NCI-H526 (cell line): ENCODE measurements around the gene CYP8B1.

Experiments used
- DNase-seq, 2 experiments: peaks; one replicate each; lab custom pipeline; 2025; lab: John Stamatoyannopoulos, UW

The CYP8B1 gene

GRCh38 chr3:42853056-42853455 is 22.6 kb downstream of the CYP8B1 start:
- DNase-seq: no peak

DNA sequence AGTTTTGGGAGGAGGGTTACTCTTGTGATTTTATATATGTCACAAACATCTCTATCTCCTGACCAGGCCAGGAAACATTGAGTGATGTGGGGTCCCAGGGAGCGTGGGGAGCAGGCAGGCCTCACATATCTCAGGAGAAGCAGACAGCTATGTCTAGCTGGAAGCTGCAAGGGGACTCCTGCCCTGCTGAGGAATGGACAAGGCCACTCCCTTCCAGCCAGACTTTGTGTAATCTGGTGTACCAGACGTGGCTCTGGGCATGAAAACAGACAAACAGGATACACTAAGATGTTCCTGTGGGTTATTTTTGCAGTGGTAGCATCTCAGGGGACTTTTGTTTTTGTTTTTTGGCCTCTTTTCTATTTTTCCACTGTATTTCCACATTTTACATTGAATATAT is 23.2 kb downstream of the CYP8B1 start:
- no peak for DNase-seq

GRCh38 chr3:42851228-42851834 is 24.3 kb downstream of the CYP8B1 start:
- DNase-seq: no peak

DNA sequence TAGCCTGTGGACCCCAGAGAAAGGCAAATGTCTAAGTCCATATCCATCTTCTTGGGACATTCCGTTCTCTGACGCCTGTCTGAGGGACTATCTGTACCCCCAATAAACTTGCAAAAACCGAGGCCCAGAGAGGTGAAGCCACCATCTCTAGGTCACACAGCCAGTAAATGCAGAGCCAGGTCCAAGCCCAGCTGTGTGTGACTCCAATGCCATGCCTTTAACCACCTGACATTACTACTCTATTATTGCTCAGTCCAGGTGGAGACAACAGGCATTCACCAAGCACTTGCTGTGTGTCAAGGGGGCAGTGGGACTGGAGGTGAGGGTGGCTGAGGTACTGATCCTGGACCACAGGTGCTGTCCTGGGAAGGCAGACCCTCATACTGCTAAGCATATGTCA is 25.4 kb downstream of the CYP8B1 start:
- no peak for DNase-seq

DNA sequence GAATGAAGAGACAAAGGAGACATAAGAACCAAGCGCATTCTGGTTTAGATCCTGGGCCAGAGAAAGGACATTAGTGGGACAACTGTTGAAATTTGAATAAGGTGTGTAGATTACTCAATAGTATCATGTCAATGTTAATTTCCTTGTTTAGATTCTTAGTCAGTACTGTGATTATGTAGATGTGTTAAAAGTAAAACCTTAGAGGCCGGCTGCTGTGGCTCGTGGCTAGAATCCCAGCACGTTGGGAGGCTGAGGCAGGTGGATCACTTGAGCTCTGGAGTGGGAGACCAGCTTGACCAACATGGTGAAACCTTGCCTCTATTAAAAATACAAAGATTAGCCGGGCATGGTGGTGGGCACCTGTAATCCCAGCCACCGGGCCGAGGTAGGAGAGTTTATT is 26.7 kb downstream of the CYP8B1 start:
- DNase-seq: no peak

GRCh38 chr3:42847731-42848130 is 27.9 kb downstream of the CYP8B1 start:
- no peak for DNase-seq

DNA sequence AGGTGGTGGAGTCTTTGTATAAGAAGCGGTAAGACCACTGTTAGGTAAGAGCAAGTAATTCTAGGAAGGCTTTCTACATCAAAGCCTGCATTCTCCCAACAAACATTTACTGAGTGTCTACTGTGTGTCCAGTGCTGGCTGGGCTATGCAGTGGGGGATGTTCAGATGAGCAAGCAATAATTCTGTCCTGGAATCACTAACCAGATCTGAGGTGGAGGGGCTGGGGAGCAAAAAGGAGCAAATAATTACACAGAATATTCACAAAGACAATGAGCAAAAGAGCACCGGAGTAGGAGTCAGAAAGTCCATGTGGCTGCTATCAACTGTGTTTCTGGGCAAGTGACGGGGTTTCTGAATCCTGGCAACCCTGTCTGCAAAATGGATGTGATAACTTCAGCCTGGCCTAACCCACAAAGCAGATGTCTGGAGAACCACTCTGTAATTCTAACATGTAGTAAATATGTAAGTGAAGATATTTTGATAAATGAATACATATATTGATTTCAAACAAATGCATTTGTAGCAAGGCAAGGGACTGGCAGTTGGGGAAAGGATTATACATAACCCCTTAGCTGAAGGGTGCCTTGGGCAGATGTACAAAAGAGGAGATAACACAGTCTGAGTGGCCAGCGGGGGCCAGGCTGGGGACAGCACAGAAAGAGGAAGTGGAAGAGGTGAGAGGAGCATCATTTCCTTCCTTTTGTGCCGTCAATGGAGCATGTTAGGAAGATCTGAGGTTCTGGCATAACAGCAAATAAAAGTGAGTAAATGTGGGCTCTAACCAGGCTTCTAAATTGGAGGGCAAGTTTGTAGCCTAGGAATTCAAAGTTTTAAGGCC is 28.8 kb downstream of the CYP8B1 start:
- DNase-seq: no peak

DNA sequence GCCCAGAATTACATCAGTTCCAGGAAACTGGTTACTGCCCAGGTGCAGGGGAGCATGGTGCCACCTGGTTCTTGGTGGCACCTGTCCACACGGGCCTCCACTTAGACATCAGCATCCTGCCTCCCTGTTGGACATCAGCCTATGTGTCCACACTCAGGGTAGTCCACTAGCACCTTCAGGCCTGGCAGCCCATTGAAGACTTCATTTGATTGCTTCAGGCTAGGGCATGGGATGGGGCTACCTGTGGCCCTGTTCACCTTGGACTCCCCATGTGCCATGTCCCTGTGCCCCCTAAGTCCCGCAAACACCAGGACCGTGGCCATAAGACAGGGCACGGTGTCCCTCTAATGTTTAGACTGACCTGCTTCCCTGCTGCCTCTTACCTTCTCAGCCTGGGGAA is 30.9 kb downstream of the CYP8B1 start:
- no peak for DNase-seq

GRCh38 chr3:42844412-42844713 is 31.3 kb downstream of the CYP8B1 start:
- DNase-seq: no peak

DNA sequence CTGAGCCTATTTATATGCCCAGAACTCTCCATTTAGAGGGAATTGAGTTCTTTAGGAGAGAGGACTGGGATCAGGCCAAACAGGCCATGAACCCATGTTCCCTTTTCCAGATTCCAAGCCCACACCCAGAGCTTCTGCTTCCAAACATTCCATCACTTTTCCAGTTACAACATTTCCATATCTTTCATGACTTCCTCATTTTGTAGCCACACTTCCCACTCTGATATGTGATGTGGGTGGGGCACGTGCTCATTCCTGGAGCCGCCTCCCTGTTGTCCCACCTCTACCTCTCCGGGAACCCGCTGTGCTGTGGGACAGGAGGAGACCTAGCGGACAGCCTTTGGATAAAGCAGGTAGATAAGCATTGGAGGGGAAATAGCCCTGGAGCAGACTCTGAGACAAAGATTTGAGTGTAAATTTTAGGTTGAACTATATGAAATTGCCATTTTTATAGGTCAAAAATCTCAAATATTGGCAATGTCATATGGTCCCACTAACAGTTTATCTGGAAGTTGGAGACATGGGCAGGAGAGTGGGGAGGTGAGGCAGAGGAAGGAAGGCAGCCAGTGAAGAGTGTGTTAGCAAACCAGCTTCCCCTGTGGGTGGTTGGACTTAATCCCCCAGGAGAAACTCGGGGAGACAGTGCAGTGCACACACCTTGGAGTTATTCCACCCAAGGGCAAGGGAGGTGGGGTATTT is 31.8 kb downstream of the CYP8B1 start:
- no peak for DNase-seq

GRCh38 chr3:42841332-42841731 is 34.3 kb downstream of the CYP8B1 start:
- DNase-seq: no peak

DNA sequence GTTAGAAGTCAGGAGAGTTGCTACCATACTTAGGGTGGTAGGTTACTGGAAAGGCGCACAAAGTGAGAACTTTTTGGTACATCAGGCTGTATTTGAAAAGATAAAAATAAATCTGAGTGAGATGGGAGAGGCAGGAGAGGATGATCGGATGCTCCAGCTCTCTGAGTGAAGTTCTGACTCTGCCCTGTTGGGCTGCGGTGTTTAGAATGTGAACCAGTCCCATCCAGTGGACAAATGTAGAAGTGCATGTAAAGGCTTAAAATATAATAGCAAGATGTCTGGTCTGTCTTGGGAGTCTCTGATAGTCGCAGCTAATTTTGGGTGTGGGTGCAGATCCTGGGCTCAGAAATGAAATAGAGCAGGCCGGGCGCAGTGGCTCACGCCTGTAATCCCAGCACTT is 36.1 kb downstream of the CYP8B1 start:
- DNase-seq: peak; percentile 58 to 76

DNA sequence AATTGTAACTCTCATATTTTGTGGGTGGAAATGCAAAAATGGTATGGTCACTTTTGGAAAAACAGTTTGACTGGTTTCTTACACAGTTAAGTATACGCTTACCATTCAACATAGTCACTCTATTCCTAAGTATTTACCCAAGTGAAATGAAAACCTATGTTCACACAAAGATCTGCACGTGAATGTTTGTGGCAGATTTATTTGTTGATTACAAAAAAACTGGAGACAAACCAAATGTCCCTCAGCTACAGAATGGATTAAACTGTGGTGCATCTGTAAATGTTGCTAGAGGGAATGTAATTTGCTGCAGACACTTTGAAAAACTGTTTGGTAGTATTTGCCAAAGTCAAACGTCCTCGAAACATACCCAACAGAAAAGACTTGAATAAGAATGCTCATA is 37.1 kb downstream of the CYP8B1 start:
- DNase-seq: no peak

GRCh38 chr3:42836150-42837123 is 39.2 kb downstream of the CYP8B1 start:
- no peak for DNase-seq

DNA sequence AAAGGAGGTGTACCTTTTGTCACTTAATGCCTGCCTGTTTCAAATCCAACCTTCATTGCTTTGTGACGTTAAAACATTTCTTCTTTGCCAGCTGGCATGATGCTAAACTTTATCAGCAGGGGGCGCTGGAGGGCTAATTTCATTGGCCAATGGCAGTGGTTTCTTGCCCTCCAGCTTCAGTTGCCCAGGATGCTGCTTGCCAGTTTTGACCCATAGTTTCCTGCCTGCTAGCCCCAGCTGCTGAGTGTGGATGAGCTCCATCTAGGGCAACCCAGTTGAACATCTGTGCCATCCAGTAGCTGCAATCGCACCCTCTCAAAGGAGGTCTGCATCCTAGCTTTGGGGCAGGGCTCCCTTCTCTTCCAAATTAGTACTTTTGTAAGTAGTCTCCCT is 44.4 kb downstream of the CYP8B1 start:
- peak; percentile 37 to 80 for DNase-seq

DNA sequence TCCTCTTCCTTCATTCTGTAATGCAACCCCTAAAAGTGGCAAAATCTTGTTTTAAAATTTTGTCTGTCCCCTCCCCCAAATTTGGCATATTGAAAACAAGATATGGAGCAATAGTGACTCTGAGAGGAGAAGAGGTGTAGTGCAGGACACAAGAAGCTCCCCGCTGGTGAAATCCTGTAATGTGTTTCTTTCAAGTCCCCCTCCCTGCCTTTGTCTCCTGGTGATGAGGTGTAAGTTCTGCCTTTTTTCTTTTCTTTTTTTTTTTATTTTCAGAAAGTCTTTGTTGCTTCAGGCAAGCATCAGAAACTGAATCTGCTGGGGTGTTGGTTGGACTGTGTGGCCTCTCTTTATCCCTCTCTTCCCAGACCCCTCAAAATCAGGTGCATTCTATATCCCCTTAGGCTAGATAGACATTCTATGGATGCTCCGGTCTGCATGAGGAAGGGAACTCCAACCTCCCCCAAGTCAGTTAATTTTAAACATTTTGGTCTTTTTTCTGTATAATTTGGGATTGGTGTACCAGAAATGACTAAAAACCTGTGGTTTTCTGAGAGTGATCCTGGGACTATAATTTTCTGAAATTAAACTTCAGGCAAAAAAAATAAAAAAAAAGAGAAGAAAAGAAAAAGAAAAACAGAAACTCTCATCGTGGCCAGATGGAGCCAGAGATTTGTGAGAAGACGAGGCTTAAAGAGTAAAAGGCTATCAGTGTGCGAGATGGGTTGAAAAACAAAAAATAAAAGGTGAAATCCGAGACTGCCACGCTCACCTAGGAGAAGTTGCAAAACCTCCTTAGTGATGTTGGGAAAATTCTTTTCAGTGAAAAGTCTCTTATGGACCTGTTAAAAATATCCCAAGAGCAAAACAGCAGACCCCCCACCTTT is 45.0 kb downstream of the CYP8B1 start:
- peak in 1 of 2 experiments; percentile 26 for DNase-seq

GRCh38 chr3:42829628-42830436 is 45.8 kb downstream of the CYP8B1 start:
- DNase-seq: no peak

DNA sequence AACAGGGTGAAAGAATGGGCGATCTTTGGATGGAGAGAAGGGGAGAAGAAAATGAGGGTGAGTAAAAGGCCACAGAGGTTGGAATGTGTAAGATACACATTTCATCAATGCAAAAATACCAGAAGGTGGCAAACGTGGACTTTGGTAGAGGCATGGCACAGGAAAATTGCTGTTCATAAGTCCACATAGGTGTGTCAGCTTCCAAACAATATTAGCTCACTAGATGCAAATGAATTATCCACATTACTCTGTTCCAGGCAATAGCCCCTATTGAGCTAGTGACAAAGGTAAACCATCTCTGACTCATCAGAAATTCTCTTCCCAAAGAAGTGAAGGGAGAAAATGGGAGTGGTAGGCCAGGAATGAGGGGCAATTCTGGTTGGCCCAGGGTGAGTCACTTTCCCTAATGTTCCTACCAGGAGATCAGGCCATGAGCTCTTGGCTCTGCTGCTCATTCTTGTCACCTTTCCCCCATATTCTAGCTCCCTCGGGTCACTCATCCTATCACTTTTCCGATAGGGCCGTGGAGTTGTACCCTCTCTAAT is 46.5 kb downstream of the CYP8B1 start:
- no peak for DNase-seq

DNA sequence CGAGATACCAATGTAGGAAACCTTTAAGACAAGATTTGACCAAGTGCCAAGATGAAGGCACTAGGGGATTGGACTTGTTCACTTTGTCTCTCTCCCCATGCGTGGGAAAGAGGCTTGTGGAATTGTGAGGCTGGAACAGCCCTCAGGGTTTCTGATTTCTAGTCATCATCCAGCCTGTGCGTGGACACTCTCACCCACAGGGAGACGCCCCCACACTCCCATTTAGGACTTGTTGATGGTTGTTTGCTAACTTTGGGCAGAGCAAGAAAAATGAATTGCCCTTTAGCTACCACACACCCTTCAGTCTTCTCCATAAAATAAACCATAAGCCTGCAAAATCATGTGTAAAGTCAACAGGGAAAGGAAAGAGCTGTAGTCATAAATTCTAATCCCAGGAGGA is 48.0 kb downstream of the CYP8B1 start:
- DNase-seq: no peak

GRCh38 chr3:42827023-42827422 is 48.7 kb downstream of the CYP8B1 start:
- DNase-seq: no peak
